ENCODE data around the gene SOHLH1.

Gene SOHLH1

DNA sequence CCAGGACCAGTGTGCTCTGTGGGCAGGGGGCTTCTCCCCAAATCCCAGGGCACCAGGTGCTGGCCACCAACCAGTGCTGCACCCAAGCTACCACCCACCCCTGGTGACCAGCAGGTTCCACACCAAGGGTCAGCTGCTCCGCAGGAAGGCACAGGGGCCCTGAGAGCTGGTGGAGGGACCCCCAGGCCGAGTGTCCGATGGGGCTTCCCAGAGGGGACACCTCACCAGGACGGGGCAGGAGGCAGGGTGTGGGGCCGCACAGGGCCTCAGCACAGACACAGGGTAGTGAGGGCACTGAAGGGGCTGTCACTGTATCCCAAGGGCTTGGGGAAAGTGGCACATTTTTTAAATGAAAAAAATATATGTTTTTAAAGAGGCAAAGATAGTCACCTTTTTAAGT lies 18.1 kb downstream of the SOHLH1 start:
- no peak for TF ChIP-seq ZBTB7A (IDR thresholded peaks at IDR 0.05; ENCODE audit: low read depth)
- no peak for TF ChIP-seq FOXM1 (IDR thresholded peaks at IDR 0.05; ENCODE audit: borderline replicate concordance, low read depth)
- no peak for TF ChIP-seq NFIC (IDR thresholded peaks at IDR 0.05)
- no peak for TF ChIP-seq TCF12 (IDR thresholded peaks at IDR 0.05; ENCODE audit: low read depth)
- TF ChIP-seq TEAD4 (IDR thresholded peaks at IDR 0.05): no peak
- no peak for TF ChIP-seq RAD21 (IDR thresholded peaks at IDR 0.05; ENCODE audit: low read depth)
- TF ChIP-seq, protein P1, sequence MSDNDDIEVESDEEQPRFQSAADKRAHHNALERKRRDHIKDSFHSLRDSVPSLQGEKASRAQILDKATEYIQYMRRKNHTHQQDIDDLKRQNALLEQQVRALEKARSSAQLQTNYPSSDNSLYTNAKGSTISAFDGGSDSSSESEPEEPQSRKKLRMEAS (IDR thresholded peaks at IDR 0.05): no peak
- TF ChIP-seq, protein P2, sequence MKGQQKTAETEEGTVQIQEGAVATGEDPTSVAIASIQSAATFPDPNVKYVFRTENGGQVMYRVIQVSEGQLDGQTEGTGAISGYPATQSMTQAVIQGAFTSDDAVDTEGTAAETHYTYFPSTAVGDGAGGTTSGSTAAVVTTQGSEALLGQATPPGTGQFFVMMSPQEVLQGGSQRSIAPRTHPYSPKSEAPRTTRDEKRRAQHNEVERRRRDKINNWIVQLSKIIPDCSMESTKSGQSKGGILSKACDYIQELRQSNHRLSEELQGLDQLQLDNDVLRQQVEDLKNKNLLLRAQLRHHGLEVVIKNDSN (IDR thresholded peaks at IDR 0.05): no peak
- no peak for TF ChIP-seq EP300 (IDR thresholded peaks at IDR 0.05; ENCODE audit: borderline replicate concordance)
- TF ChIP-seq EGR1 (IDR thresholded peaks at IDR 0.05): no peak

DNA sequence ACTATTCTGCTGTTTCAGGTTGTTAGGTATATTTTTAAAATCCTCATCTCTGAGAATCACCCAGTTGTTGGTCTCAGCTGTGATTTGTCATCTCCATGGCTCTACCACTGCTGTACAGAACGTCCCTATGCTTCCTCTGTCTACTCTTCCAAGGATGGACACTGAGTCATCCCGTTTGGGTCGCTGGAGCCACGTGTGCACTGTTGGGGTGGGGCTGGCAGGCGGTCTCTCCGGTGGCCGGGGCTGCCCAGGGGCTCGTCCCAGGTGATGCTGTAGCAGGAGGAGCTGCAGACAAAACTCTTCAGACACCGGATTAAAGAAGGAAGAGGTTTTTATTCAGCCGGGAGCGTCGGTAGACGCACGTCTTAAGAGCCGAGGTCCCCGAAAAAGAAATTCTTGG lies 19.2 kb downstream of the SOHLH1 start:
- no peak for TF ChIP-seq ZBTB7A (IDR thresholded peaks at IDR 0.05; ENCODE audit: low read depth)
- TF ChIP-seq, protein P2 (IDR thresholded peaks at IDR 0.05): no peak
- no peak for TF ChIP-seq NFIC (IDR thresholded peaks at IDR 0.05)
- no peak for TF ChIP-seq TAF1 (IDR thresholded peaks at IDR 0.05; ENCODE audit: low read depth)
- no peak for TF ChIP-seq FOXM1 (IDR thresholded peaks at IDR 0.05; ENCODE audit: borderline replicate concordance, low read depth)
- TF ChIP-seq, protein P3, sequence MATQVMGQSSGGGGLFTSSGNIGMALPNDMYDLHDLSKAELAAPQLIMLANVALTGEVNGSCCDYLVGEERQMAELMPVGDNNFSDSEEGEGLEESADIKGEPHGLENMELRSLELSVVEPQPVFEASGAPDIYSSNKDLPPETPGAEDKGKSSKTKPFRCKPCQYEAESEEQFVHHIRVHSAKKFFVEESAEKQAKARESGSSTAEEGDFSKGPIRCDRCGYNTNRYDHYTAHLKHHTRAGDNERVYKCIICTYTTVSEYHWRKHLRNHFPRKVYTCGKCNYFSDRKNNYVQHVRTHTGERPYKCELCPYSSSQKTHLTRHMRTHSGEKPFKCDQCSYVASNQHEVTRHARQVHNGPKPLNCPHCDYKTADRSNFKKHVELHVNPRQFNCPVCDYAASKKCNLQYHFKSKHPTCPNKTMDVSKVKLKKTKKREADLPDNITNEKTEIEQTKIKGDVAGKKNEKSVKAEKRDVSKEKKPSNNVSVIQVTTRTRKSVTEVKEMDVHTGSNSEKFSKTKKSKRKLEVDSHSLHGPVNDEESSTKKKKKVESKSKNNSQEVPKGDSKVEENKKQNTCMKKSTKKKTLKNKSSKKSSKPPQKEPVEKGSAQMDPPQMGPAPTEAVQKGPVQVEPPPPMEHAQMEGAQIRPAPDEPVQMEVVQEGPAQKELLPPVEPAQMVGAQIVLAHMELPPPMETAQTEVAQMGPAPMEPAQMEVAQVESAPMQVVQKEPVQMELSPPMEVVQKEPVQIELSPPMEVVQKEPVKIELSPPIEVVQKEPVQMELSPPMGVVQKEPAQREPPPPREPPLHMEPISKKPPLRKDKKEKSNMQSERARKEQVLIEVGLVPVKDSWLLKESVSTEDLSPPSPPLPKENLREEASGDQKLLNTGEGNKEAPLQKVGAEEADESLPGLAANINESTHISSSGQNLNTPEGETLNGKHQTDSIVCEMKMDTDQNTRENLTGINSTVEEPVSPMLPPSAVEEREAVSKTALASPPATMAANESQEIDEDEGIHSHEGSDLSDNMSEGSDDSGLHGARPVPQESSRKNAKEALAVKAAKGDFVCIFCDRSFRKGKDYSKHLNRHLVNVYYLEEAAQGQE (IDR thresholded peaks at IDR 0.05; ENCODE audit: low read depth): no peak
- no peak for TF ChIP-seq RAD21 (IDR thresholded peaks at IDR 0.05; ENCODE audit: low read depth)
- TF ChIP-seq EP300 (IDR thresholded peaks at IDR 0.05; ENCODE audit: borderline replicate concordance): no peak
- TF ChIP-seq YY1 (IDR thresholded peaks at IDR 0.05; ENCODE audit: low read depth): no peak
- TF ChIP-seq TEAD4 (IDR thresholded peaks at IDR 0.05): no peak
- no peak for TF ChIP-seq CREB1 (IDR thresholded peaks at IDR 0.05; ENCODE audit: low read depth)

DNA sequence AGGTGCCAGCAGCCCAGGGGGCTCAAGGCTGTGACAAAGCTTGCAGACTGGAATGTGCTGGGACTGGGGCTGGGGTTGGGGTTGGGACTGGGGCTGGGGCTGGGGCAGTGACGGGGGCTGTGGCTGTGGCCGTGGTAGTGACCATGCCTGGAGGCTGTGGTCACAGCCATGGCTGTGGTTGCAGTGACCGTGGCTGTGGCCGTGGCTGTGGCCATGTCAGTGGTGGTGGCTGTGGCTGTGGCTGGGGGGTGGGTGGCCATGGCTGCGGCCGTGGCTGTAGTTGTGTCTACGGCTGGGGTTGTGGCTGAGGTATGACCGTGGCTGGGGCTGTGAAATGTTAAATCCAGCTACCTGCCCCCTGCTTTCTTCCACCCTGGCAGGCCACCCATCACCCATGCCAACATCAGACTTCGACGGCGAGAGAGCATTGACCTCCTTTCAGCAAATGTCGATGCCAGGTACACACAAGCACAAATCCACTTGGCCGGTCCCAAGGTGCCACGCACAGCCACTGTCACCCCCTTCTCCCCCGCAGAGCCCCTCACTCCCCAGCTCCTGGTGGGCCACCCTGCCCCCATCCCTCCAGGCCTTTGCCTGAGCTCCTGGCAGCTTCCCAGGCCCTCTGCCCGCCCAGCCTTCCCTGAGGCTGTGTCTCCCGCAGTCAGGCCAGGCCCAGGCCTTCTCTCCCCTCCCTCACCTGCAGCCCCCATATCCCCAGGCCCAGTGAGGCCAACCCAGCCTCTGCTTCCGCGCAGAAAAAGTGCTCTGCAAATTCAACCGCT lies 20.9 kb downstream of the SOHLH1 start:
- TF ChIP-seq FOXM1 (IDR thresholded peaks at IDR 0.05; ENCODE audit: borderline replicate concordance, low read depth): no peak
- no peak for TF ChIP-seq ZBTB7A (IDR thresholded peaks at IDR 0.05; ENCODE audit: low read depth)
- TF ChIP-seq CEBPB (IDR thresholded peaks at IDR 0.05): no peak
- TF ChIP-seq, protein P2 (IDR thresholded peaks at IDR 0.05): no peak
- no peak for TF ChIP-seq TAF1 (IDR thresholded peaks at IDR 0.05; ENCODE audit: low read depth)
- TF ChIP-seq, protein P3 (IDR thresholded peaks at IDR 0.05; ENCODE audit: low read depth): no peak

DNA sequence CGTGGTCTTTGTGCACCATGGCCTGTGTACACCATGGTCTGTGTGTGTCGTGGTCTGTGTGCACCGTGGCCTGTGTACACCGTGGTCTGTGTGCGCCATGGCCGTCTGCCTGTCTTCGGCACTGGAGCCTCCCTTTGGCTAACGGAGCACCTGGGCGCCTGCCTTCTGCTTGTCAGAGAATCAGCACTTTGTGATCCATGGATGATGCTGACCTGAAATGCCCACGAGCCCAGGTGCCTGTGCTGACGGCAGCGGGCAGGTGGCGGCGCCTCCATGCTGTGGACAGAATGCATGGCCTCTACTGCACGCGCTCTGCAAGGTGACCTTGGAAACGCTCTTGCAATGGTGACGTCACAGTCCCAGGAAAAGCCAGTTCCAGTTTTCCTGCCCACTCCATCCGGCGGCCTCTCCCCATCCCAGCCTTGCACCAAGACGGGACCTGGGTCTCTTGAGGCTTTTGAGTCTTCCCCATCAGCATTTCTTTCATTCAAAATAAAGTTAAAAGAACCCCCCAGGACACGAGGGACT lies 21.6 kb downstream of the SOHLH1 start:
- TF ChIP-seq TEAD4 (IDR thresholded peaks at IDR 0.05) (no peak), EP300 (IDR thresholded peaks at IDR 0.05; ENCODE audit: borderline replicate concordance) (no peak), FOXM1 (IDR thresholded peaks at IDR 0.05; ENCODE audit: borderline replicate concordance, low read depth) (no peak), ZBTB7A (IDR thresholded peaks at IDR 0.05; ENCODE audit: low read depth) (no peak)
- TF ChIP-seq, protein P3 (IDR thresholded peaks at IDR 0.05; ENCODE audit: low read depth): no peak
